ENCODE data around the gene ITGA7.

- no peak for TF ChIP-seq CTCF (IDR thresholded peaks at IDR 0.05)
- no peak for TF ChIP-seq POLR2A (IDR thresholded peaks at IDR 0.05)
Observed at GRCh38 chr12:55675666-55676065, 32.0 kb downstream of the ITGA7 start.

Data from ovary (tissue), 3 donors.